Fibroblast of mammary gland (primary cell): Measurements from ENCODE around the gene GIGYF1.

Experiments used
- DNase-seq: peaks from one replicate; pipeline ENCODE4 v3.0.0-alpha.2; 2010; ENCODE audit warnings: low read depth
- H3K4me3 ChIP-seq: 2 replicates; pipeline ENCODE4 v1.5.1; 2011; ENCODE audit warnings: low read depth, mild to moderate bottlenecking, low read length, moderate library complexity; ENCODE audit not compliant: control insufficient read depth
- CTCF ChIP-seq: conservative IDR thresholded peaks from 2 replicates; pipeline ENCODE4 v1.5.1; 2011; ENCODE audit warnings: low read depth, low read length, inconsistent platforms; ENCODE audit not compliant: control insufficient read depth, insufficient read depth

The GIGYF1 gene

GRCh38 chr7:100694098-100694745 is at the start of gene GIGYF1:
TSS of gene GIGYF1 (minus strand) at chr7:100694250. CDS start at chr7:100688238, 6,012 bp downstream.
- peak; percentile 42 for DNase-seq
- TF ChIP-seq CTCF = no peak
- H3K4me3 ChIP-seq = peak within 1 kb of the TSS; percentile 78

GRCh38 chr7:100739934-100740333 is 45.9 kb upstream of the GIGYF1 start:
- no peak for DNase-seq
- no peak overlapping the region for H3K4me3 ChIP-seq
- no peak for TF ChIP-seq CTCF

- no peak for DNase-seq
- TF ChIP-seq CTCF = no peak
- H3K4me3 ChIP-seq = no peak overlapping the region
Observed at GRCh38 chr7:100736671-100737070, 42.6 kb upstream of the GIGYF1 start.

- no peak for TF ChIP-seq CTCF
- DNase-seq = no peak
- H3K4me3 ChIP-seq = no peak overlapping the region
Observed at GRCh38 chr7:100735730-100736129, 41.7 kb upstream of the GIGYF1 start.

GRCh38 chr7:100731937-100732636 is 38.0 kb upstream of the GIGYF1 start:
- DNase-seq = no peak
- H3K4me3 ChIP-seq = no peak overlapping the region
- no peak for TF ChIP-seq CTCF

- no peak for DNase-seq
- H3K4me3 ChIP-seq = no peak overlapping the region
- no peak for TF ChIP-seq CTCF
Observed at GRCh38 chr7:100730136-100730800, 36.2 kb upstream of the GIGYF1 start.
